ENCODE results near the gene ATP2A3. TPM values are rescaled to one million over a fixed set of nuclear protein-coding genes. Genes with fewer than 3 reads are reported as not detected.
A peak's percentile ranks its signal among the peaks of the same experiment; 100 is the strongest.

Gene ATP2A3
- total and polyA plus RNA-seq, 2 donors (not counting 3 experiments of a cell fraction or from before 2014, with no cell fraction given) = 0.37 to 0.55 TPM

DNA sequence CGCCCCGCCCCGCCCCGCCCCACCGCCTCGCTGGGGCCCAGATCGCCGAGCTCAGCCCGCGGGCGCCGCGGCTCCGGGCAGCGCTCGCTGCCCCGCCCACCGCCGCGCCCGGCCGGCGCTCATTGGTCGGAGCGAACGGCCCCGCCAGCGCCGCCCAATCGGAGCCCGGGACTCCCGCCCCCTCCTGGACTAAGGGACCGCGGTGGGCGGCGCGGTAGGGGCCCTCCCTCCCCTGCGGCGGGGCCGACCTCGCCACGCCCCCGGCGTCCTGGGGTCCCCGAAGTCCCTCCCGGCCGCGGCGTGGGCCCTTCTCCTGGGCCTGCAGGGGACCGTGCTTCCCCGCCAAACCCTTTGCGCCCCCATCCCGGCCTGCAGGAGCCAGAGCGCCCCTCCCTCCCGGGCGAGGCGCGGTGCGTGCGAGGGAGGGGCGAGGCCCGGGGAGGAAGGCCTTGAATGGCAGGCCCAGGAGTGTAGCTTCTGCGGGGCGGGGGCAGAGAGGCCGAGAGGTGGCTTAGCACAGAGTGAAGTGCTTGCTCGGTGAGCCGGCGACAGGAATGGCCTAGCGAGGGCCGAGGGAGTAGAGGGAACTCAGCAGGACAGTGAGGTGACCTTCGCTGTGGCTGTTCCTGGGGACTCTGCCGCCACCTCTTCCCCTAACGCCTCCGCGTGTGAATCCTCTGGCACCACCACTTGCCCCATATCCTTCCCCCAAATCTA lies 71.1 kb downstream of the ATP2A3 start, which contains the start of gene CAMKK1:
Gene CAMKK1 (minus strand): TSS at position 51 of the 717 bp plus-strand sequence. CDS start 7,366 bp downstream, outside the sequence.
- BruUV-seq (replicated peaks) = no TSS peak
- Histone ChIP-seq H3K27me3 (ENCODE audit: control insufficient read depth in 2 of 2, insufficient read depth in 2 of 2, low read length in 2 of 2) (no peaks in the 10 kb centered on the region), H3K9ac (replicated peaks; ENCODE audit: extremely low read depth, insufficient read depth, low read length) (no peak within 1 kb of the TSS), H3K27ac (ENCODE audit: insufficient read depth, low read depth, low read length) (no peak within 1 kb of the TSS), H3K36me3 (ENCODE audit: control insufficient read depth in 2 of 2, extremely low read depth in 1 of 2, insufficient read depth in 2 of 2, low read length in 2 of 2) (no peaks in the 10 kb centered on the region), H3K4me2 (ENCODE audit: insufficient read depth, low read length) (peak within 1 kb of the TSS; percentile 45), H4K20me1 (replicated peaks; ENCODE audit: control insufficient read depth, extremely low read depth, insufficient read depth, low read length) (no peaks in the 10 kb centered on the region), H3K79me2 (ENCODE audit: control insufficient read depth, insufficient read depth, low read length) (peaks cover 13% of the 10 kb centered on the region), H3K9me3 (replicated peaks; ENCODE audit: control insufficient read depth, insufficient read depth, low read length) (no peaks in the 10 kb centered on the region), H3K4me1 (ENCODE audit: control insufficient read depth, extremely low read depth, insufficient read depth, low read length) (peaks cover 52% of the 10 kb centered on the region), H2AFZ (ENCODE audit: low read depth, low read length) (peak within 1 kb of the TSS; percentile 71), H3K4me3 (replicated peaks in 1 of 3; ENCODE audit: insufficient read depth in 1 of 3, low read depth in 1 of 3, low read length in 3 of 3) (peak within 1 kb of the TSS; percentile 41 to 59 (median 52)), H3K9me1 (replicated peaks; ENCODE audit: control insufficient read depth, extremely low read depth, insufficient read depth, low read length) (no peaks in the 10 kb centered on the region)
- DNase-seq (ENCODE audit: low read depth, low spot score) (peak; percentile 83), FAIRE-seq (peak; percentile 64)
- intact Hi-C loops (cut with micrococcal nuclease) = loop anchor here (1.0 to 2.0 kb wide), 2 partner anchors 28 to 47 kb away; partner anchors contain the start of gene NCBP3
- CTCF ChIA-PET = interaction anchor here (1.0 to 9.2 kb wide), 5 partner anchors 12 to 48 kb away, joined by 3 to 82 read pairs (median 3); partner anchors contain the start of gene NCBP3
- TF ChIP-seq POLR2AphosphoS5 (IDR thresholded peaks at IDR 0.05; ENCODE audit: insufficient read depth, low read depth, low read length) = no peak
- TF ChIP-seq EZH2 (IDR thresholded peaks at IDR 0.05; ENCODE audit: borderline replicate concordance, low read depth, low read length, severe bottlenecking) = no peak
- TF ChIP-seq, protein P1, sequence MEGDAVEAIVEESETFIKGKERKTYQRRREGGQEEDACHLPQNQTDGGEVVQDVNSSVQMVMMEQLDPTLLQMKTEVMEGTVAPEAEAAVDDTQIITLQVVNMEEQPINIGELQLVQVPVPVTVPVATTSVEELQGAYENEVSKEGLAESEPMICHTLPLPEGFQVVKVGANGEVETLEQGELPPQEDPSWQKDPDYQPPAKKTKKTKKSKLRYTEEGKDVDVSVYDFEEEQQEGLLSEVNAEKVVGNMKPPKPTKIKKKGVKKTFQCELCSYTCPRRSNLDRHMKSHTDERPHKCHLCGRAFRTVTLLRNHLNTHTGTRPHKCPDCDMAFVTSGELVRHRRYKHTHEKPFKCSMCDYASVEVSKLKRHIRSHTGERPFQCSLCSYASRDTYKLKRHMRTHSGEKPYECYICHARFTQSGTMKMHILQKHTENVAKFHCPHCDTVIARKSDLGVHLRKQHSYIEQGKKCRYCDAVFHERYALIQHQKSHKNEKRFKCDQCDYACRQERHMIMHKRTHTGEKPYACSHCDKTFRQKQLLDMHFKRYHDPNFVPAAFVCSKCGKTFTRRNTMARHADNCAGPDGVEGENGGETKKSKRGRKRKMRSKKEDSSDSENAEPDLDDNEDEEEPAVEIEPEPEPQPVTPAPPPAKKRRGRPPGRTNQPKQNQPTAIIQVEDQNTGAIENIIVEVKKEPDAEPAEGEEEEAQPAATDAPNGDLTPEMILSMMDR (IDR thresholded peaks at IDR 0.05; ENCODE audit: extremely low read depth in 1 of 2, insufficient read depth in 1 of 2, low read depth in 1 of 2, low read length in 2 of 2) = no peak
- no peak for TF ChIP-seq MYC (IDR thresholded peaks at IDR 0.05; ENCODE audit: low read depth, low read length)
- no peak for TF ChIP-seq GATA2 (IDR thresholded peaks at IDR 0.05; ENCODE audit: insufficient read depth, insufficient read length, low read depth, low read length)
- no peak for TF ChIP-seq MAX (IDR thresholded peaks at IDR 0.05; ENCODE audit: insufficient read depth, insufficient read length)
- no peak for TF ChIP-seq POLR2A (IDR thresholded peaks at IDR 0.05; ENCODE audit: low read depth, low read length)
- TF ChIP-seq JUN (IDR thresholded peaks at IDR 0.05; ENCODE audit: borderline replicate concordance, insufficient read depth, insufficient read length, low read depth) = no peak
- TF ChIP-seq FOS (IDR thresholded peaks at IDR 0.05; ENCODE audit: borderline replicate concordance, insufficient read depth, low read length) = no peak
- POLR2A ChIA-PET = no interaction called here
- dilution Hi-C loops (cut with MboI; ENCODE audit: extremely low pct_ligation_motif_present, low sequenced_read_pairs) = no loop called here
